Upper lobe of right lung (tissue), 1 donor: ENCODE data around the gene SRPK2. TPM values are rescaled to one million over a fixed set of nuclear protein-coding genes. Genes with fewer than 3 reads are reported as not detected.
"Not testable (repeated sequence)": the region's sequence is repeated elsewhere in the genome, so short reads cannot be mapped to it uniquely, and the experiment has no call there.

Experiments used
- ATAC-seq: fragments of 200-7000 bp; cut with Tn5 transposase; one replicate; pipeline ENCODE4 v1.9.1; 2020; ENCODE audit warnings: mild to moderate bottlenecking, moderate library complexity
- DNase-seq: peaks from one replicate; pipeline ENCODE4 v3.0.0-alpha.2; 2020
- H3K27ac ChIP-seq: fragments of 200-600 bp; one replicate; pipeline ENCODE4 v1.8.0; 2022
- H3K27me3 ChIP-seq: fragments of 200-600 bp; one replicate; pipeline ENCODE4 v1.8.0; 2022; ENCODE audit warnings: mild to moderate bottlenecking
- H3K36me3 ChIP-seq: fragments of 200-600 bp; one replicate; pipeline ENCODE4 v1.8.0; 2022
- H3K4me1 ChIP-seq: fragments of 200-600 bp; one replicate; pipeline ENCODE4 v1.8.0; 2022
- H3K4me3 ChIP-seq: fragments of 200-600 bp; one replicate; pipeline ENCODE4 v1.8.0; 2022; ENCODE audit warnings: mild to moderate bottlenecking
- H3K9me3 ChIP-seq: fragments of 200-600 bp; one replicate; pipeline ENCODE4 v1.8.0; 2022
- CTCF ChIP-seq: fragments of 200-600 bp; IDR thresholded peaks from one replicate; pipeline ENCODE4 v1.8.0; 2022; ENCODE audit warnings: antibody characterized with exemption
- intact Hi-C: fragments of 100-400 bp; cut with DNase I; formaldehyde crosslinking; loops from one replicate; pipeline ENCODE4 v1.11.0; 2022
- total RNA-seq: library from RNA; stranded (reverse); fragmentation: NEBNext Ultra II Directional; extraction: Animal tissue kit (Norgen Biotek cat#: 25700); gene quantifications from one replicate; pipeline ENCODE4 v1.2.1, GENCODE V29; 2021
- donor health status: DM: no; HTN: yes; CAD: no; lungs with severe emphysema.

SRPK2 gene
- total RNA-seq, 1 donor from 2014 or later: 48.5 TPM

GRCh38 chr7:105245398-105246114, 143.2 kb downstream of the SRPK2 start:
- H3K9me3 ChIP-seq: no peaks in the 10 kb centered on the region
- H3K4me1 ChIP-seq: peaks cover 6% of the 10 kb centered on the region
- no peak for TF ChIP-seq CTCF
- DNase-seq (no peak), ATAC-seq (no peak)
- no peak overlapping the region for H3K4me3 ChIP-seq
- peak overlapping the region; percentile 45 for H3K27ac ChIP-seq
- no peaks in the 10 kb centered on the region for H3K36me3 ChIP-seq
- H3K27me3 ChIP-seq: no peaks in the 10 kb centered on the region
- intact Hi-C loops: no loop called here

- no peak for TF ChIP-seq CTCF
- Histone ChIP-seq H3K27ac (no peak overlapping the region), H3K27me3 (no peaks in the 10 kb centered on the region), H3K4me1 (peaks cover 6% of the 10 kb centered on the region), H3K4me3 (no peak overlapping the region), H3K36me3 (no peaks in the 10 kb centered on the region), H3K9me3 (no peaks in the 10 kb centered on the region)
- no peak for DNase-seq
- peak; percentile 56 for ATAC-seq
- intact Hi-C loops: no loop called here
Measured at GRCh38 chr7:105244594-105244993, 144.1 kb downstream of the SRPK2 start.

- H3K4me1 ChIP-seq: peaks cover 6% of the 10 kb centered on the region
- ATAC-seq (no peak), DNase-seq (no peak)
- H3K36me3 ChIP-seq: no peaks in the 10 kb centered on the region
- H3K4me3 ChIP-seq: no peak overlapping the region
- no peaks in the 10 kb centered on the region for H3K9me3 ChIP-seq
- H3K27ac ChIP-seq: no peak overlapping the region
- intact Hi-C loops: no loop called here
- H3K27me3 ChIP-seq: no peaks in the 10 kb centered on the region
- TF ChIP-seq CTCF: no peak
Measured at GRCh38 chr7:105241198-105241597, 147.5 kb downstream of the SRPK2 start.

- intact Hi-C loops: no loop called here
- H3K4me3 ChIP-seq: no peak overlapping the region
- ATAC-seq: peak; percentile 14
- no peak overlapping the region for H3K27ac ChIP-seq
- H3K36me3 ChIP-seq: no peaks in the 10 kb centered on the region
- H3K4me1 ChIP-seq: peaks cover 6% of the 10 kb centered on the region
- no peak for DNase-seq
- TF ChIP-seq CTCF: no peak
- H3K27me3 ChIP-seq: no peaks in the 10 kb centered on the region
- no peaks in the 10 kb centered on the region for H3K9me3 ChIP-seq
Measured at GRCh38 chr7:105238198-105238765, 150.4 kb downstream of the SRPK2 start.

- DNase-seq (no peak), ATAC-seq (no peak)
- Histone ChIP-seq H3K36me3 (no peaks in the 10 kb centered on the region), H3K27me3 (no peaks in the 10 kb centered on the region), H3K27ac (no peak overlapping the region), H3K9me3 (no peaks in the 10 kb centered on the region), H3K4me1 (no peaks in the 10 kb centered on the region), H3K4me3 (no peak overlapping the region)
- intact Hi-C loops: no loop called here
- no peak for TF ChIP-seq CTCF
Measured at GRCh38 chr7:105234886-105235285, 153.8 kb downstream of the SRPK2 start.

GRCh38 chr7:105232829-105233291, 155.9 kb downstream of the SRPK2 start:
- H3K4me3 ChIP-seq, H3K36me3 ChIP-seq, DNase-seq, H3K27ac ChIP-seq, ATAC-seq, H3K9me3 ChIP-seq, H3K4me1 ChIP-seq, H3K27me3 ChIP-seq, intact Hi-C loops: not testable (repeated sequence)
